ENCODE results near the gene TBC1D8.

DNA sequence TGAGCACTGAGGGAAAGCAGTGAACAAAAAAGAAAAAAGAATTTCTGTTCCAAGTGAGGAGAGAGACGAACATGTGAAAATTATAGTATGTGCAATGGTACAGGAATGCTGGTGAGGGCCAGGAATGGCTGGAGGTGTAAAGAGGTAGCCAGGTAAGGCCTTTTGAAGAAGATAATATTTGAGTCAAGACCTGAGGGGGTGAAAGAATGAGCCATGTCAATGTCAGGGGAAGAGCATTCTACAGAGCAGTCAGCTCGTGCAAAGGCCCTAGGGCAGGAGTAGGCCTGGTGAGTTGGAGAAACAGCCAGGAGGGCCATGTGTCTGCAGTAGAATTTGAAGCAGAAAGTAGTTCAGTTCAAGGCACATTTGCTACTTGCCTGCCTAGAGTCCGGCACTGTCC, 161.5 kb downstream of the TBC1D8 start:
- TF ChIP-seq EZH2 (IDR thresholded peaks at IDR 0.05; ENCODE audit: borderline replicate concordance, insufficient read depth, low read depth, low read length, poor library complexity, severe bottlenecking): no peak
- TF ChIP-seq, protein P1, sequence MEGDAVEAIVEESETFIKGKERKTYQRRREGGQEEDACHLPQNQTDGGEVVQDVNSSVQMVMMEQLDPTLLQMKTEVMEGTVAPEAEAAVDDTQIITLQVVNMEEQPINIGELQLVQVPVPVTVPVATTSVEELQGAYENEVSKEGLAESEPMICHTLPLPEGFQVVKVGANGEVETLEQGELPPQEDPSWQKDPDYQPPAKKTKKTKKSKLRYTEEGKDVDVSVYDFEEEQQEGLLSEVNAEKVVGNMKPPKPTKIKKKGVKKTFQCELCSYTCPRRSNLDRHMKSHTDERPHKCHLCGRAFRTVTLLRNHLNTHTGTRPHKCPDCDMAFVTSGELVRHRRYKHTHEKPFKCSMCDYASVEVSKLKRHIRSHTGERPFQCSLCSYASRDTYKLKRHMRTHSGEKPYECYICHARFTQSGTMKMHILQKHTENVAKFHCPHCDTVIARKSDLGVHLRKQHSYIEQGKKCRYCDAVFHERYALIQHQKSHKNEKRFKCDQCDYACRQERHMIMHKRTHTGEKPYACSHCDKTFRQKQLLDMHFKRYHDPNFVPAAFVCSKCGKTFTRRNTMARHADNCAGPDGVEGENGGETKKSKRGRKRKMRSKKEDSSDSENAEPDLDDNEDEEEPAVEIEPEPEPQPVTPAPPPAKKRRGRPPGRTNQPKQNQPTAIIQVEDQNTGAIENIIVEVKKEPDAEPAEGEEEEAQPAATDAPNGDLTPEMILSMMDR (IDR thresholded peaks at IDR 0.05): no peak

All from B cell (primary cell).